GM12892 (cell line): ENCODE measurements around the gene SELENOT.

Experiments used
- POLR2AphosphoS5 ChIP-seq: IDR thresholded peaks from 2 replicates; pipeline ENCODE4 v1.6.1; 2011; ENCODE audit warnings: low read depth, low read length, control low read depth
- TAF1 ChIP-seq: IDR thresholded peaks from 2 replicates; pipeline ENCODE4 v1.6.1; 2011; ENCODE audit warnings: low read depth, mild to moderate bottlenecking, control low read depth, low read length, borderline replicate concordance

- TF ChIP-seq TAF1 (no peak), POLR2AphosphoS5 (no peak)
Measured at GRCh38 chr3:150577855-150578254, 25.3 kb upstream of the SELENOT start.
